Measurements from ENCODE around the gene MYADML2. TPM values are rescaled to one million over a fixed set of nuclear protein-coding genes. Genes with fewer than 3 reads are reported as not detected.

Gene MYADML2
- total and polyA plus RNA-seq, 4 donors = not detected

DNA sequence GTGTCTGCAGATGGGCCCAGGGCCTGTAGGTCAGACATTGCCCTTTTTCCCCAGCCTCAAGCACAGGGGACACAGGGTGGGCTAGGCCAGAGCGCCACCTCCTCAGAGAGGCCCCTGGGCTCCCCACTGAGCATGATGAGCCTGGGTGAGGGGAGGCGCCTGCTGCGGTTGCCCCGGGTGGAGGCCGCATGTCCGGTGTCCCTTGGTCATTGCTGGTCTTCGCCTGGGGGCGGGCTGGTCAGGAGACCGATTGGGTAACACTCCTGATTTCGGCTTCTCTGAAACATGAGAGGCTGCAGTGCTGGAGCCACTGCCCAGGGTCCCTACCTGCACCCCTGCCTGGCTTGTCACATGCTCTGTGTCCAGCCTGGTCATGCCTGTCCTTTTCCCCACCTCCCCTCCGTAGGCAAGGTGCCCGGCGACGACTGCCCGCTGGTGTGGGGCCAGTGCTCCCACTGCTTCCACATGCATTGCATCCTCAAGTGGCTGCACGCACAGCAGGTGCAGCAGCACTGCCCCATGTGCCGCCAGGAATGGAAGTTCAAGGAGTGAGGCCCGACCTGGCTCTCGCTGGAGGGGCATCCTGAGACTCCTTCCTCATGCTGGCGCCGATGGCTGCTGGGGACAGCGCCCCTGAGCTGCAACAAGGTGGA lies 47.4 kb downstream of the MYADML2 start:
- H3K4me3 ChIP-seq (ENCODE audit: low read length in 2 of 2) = no peak overlapping the region
- peaks cover 0 to 4% of the 10 kb centered on the region in 2 donors for H3K36me3 ChIP-seq (ENCODE audit: control insufficient read depth in 1 of 2, insufficient read depth in 2 of 2, low read length in 1 of 2)
- no peaks in the 10 kb centered on the region for H3K9me3 ChIP-seq (ENCODE audit: control insufficient read depth, low read length)
- no peak for DNase-seq
- no peak overlapping the region for H3K27ac ChIP-seq (ENCODE audit: low read depth in 1 of 2, low read length in 2 of 2)
- WGBS, 2 donors = 91 to 92% methylated on average over 22 of the region's 22 CpGs
- no peaks in the 10 kb centered on the region for H3K27me3 ChIP-seq (ENCODE audit: control insufficient read depth in 1 of 2, insufficient read depth in 2 of 2, low read length in 1 of 2)
- H3K4me1 ChIP-seq (ENCODE audit: control insufficient read depth in 1 of 2, insufficient read depth in 2 of 2, low read length in 2 of 2) = no peaks in the 10 kb centered on the region
- intact Hi-C loops (cut with DNase I) = no loop called here
- ATAC-seq (ENCODE audit: low FRiP score) = no peak

DNA sequence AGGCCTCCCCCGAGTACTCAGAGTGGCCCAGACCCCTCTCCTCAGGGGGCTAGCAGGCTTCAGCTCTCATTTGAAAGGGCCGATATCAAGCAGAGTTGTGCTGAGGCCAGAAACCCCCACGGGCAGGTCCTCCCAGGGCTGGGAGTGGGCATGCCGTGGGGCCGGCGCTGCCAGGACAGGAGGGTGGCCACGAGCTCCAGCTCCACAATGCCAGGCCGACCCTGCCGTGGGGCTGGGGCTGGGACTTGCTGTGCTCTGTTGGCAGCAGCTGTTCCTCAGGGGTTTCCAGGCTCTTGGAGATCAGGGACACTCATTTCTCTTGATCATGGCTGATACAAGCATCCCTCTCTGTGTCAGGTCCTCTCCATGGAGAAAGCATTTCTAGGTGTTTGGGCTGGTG lies 48.1 kb downstream of the MYADML2 start:
- H3K9me3 ChIP-seq (ENCODE audit: control insufficient read depth, low read length) = no peaks in the 10 kb centered on the region
- no peaks in the 10 kb centered on the region for H3K27me3 ChIP-seq (ENCODE audit: control insufficient read depth in 1 of 2, insufficient read depth in 2 of 2, low read length in 1 of 2)
- no peak overlapping the region for H3K4me3 ChIP-seq (ENCODE audit: low read length in 2 of 2)
- H3K4me1 ChIP-seq (ENCODE audit: control insufficient read depth in 1 of 2, insufficient read depth in 2 of 2, low read length in 2 of 2) = no peaks in the 10 kb centered on the region
- ATAC-seq (ENCODE audit: low FRiP score) (no peak), DNase-seq (no peak)
- no peak overlapping the region for H3K27ac ChIP-seq (ENCODE audit: low read depth in 1 of 2, low read length in 2 of 2)
- intact Hi-C loops (cut with DNase I) = no loop called here
- 89 to 90% methylated on average over 9 of the region's 9 CpGs for WGBS, 2 donors
- H3K36me3 ChIP-seq (ENCODE audit: control insufficient read depth in 1 of 2, insufficient read depth in 2 of 2, low read length in 1 of 2) = peaks cover 0 to 4% of the 10 kb centered on the region in 2 donors

DNA sequence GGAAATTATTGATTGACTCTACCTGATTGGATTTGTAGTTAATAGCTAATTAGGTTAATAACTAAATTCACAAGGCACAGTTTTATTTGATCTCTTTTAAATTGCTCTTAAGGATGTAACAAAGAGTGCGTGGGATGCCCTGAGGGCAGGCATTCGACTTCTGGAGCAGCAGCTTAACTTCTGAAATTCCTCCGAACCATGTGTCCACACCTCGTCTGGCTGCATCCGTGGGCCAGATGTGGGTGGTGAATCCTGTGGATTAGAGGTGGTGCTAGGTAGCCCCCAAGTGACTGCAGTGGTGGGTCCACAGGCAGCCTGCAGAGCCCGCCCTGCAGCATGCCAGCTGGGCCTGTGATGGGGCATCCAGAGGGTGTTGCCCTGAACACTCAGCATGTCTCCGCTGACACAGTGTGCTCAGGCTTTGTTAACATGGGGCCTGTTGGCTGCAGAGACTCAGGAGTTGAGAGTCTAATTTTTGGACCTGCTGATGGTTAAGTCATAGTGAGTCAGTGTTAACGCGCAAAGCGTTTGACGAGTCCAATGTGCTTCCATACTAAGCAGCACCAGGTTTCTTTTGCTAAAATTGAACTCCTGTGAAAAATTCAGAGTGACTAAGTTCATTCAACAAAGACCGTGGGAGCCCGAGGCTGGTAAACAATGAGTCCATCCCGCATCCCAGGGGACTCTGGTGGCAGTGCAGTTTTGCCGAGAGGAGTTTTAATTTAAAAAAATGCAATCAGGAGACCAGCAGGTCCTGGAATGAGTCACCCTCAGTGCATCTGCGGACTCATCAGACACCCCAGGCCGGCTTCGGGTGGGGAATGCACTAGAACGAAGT lies 48.8 kb downstream of the MYADML2 start:
- Histone ChIP-seq H3K4me3 (ENCODE audit: low read length in 2 of 2) (no peak overlapping the region), H3K27me3 (ENCODE audit: control insufficient read depth in 1 of 2, insufficient read depth in 2 of 2, low read length in 1 of 2) (no peaks in the 10 kb centered on the region), H3K9me3 (ENCODE audit: control insufficient read depth, low read length) (no peaks in the 10 kb centered on the region), H3K27ac (ENCODE audit: low read depth in 1 of 2, low read length in 2 of 2) (no peak overlapping the region), H3K4me1 (ENCODE audit: control insufficient read depth in 1 of 2, insufficient read depth in 2 of 2, low read length in 2 of 2) (no peaks in the 10 kb centered on the region), H3K36me3 (ENCODE audit: control insufficient read depth in 1 of 2, insufficient read depth in 2 of 2, low read length in 1 of 2) (peaks cover 0 to 4% of the 10 kb centered on the region in 2 donors)
- no peak for DNase-seq
- ATAC-seq (ENCODE audit: low FRiP score) = no peak
- 85 to 86% methylated on average over 19 of the region's 19 CpGs for WGBS, 2 donors
- intact Hi-C loops (cut with DNase I) = no loop called here

DNA sequence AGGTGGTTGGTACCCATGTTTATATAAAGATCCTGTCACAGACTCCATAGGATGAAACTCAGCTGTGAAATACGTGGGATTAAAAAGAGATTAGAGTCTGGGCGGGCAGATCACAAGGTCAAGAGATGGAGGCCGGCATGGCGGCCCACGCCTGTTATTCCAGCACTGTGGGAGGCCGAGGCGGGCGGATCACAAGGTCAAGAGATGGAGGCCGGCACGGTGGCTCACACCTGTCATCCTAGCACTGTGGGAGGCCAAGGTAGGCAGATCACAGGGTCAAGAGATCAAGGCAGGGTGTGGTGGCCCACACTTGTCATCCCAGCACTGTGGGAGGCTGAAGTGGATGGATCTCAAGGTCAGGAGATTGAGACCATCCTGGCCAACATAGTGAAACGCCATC lies 51.6 kb downstream of the MYADML2 start:
- DNase-seq (no peak), ATAC-seq (ENCODE audit: low FRiP score) (no peak)
- Histone ChIP-seq H3K9me3 (ENCODE audit: control insufficient read depth, low read length) (no peaks in the 10 kb centered on the region), H3K27ac (ENCODE audit: low read depth in 1 of 2, low read length in 2 of 2) (no peak overlapping the region), H3K4me1 (ENCODE audit: control insufficient read depth in 1 of 2, insufficient read depth in 2 of 2, low read length in 2 of 2) (no peaks in the 10 kb centered on the region), H3K4me3 (ENCODE audit: low read length in 2 of 2) (no peak overlapping the region), H3K36me3 (ENCODE audit: control insufficient read depth in 1 of 2, insufficient read depth in 2 of 2, low read length in 1 of 2) (peaks cover 0 to 4% of the 10 kb centered on the region in 2 donors), H3K27me3 (ENCODE audit: control insufficient read depth in 1 of 2, insufficient read depth in 2 of 2, low read length in 1 of 2) (no peaks in the 10 kb centered on the region)
- intact Hi-C loops (cut with DNase I) = no loop called here
- WGBS, 2 donors = 94 to 95% methylated on average over 11 of the region's 11 CpGs

DNA sequence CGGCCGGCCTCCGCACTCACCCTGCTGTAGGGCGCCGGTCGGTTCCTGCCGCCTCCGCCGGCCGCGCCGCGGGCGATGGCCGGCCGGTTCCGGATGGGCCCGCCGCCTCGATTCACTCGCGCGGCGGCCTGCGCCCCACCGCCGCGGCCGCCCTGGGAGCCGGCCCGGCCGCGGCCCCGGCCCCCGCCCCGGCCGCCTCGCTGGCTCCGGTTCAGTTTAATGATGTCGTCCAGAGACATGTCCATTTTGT lies 55.8 kb downstream of the MYADML2 start:
- H3K36me3 ChIP-seq (ENCODE audit: control insufficient read depth in 1 of 2, insufficient read depth in 2 of 2, low read length in 1 of 2) = peaks cover 0 to 7% of the 10 kb centered on the region in 2 donors
- no peak for DNase-seq
- H3K27me3 ChIP-seq (ENCODE audit: control insufficient read depth in 1 of 2, insufficient read depth in 2 of 2, low read length in 1 of 2) = no peaks in the 10 kb centered on the region
- no peak for ATAC-seq (ENCODE audit: low FRiP score)
- 0 to 1% methylated on average over 36 to 40 of the region's 40 CpGs for WGBS, 2 donors
- H3K27ac ChIP-seq (ENCODE audit: low read depth in 1 of 2, low read length in 2 of 2) = peak overlapping the region in 1 of 2 donors; percentile 69
- H3K4me3 ChIP-seq (ENCODE audit: low read length in 2 of 2) = peak overlapping the region; percentile 94 to 97
- intact Hi-C loops (cut with DNase I) = no loop called here
- no peaks in the 10 kb centered on the region for H3K4me1 ChIP-seq (ENCODE audit: control insufficient read depth in 1 of 2, insufficient read depth in 2 of 2, low read length in 2 of 2)
- no peaks in the 10 kb centered on the region for H3K9me3 ChIP-seq (ENCODE audit: control insufficient read depth, low read length)

DNA sequence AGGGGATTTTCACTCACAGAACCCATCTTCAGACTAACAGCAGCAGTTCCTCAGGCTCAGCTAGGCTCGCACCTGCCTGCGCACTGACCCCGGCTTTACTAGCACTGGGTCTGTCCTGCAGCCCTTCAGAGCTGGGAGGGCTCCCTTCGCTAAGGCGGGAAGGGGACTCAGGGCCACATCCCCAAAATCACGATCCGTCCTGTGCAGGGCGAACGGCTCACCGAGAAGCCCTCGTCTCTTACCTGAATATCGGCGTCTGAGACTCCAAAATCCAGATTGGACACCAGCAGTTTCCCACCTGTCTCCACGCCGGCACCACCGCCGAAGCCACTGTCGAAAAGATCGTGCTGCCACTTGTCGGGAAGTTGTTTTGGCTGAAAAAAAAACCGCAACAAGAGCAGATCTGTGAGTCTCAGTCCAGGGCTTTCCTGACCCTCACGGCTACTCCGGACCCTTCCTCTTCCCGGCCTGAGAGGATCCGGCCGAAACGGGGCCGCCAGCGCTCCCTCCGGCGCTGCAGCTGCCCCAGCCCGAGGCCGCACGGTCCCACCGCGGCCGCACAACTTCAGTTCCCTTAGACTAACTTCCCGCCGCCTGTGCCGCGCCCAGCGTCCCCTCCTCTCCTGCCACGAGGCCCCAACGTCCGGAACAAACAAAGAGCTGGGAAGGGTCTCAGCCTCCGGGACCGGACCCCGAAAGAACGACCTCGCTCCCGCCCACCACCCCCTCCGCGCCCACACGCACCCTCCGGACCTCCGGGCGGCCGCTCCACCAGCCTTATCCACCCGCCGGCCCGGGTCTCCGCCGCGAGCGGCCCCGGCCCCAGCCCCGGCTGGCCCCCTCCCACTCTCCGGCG lies 56.4 kb downstream of the MYADML2 start:
- Histone ChIP-seq H3K27ac (ENCODE audit: low read depth in 1 of 2, low read length in 2 of 2) (peak overlapping the region in 1 of 2 donors; percentile 69), H3K9me3 (ENCODE audit: control insufficient read depth, low read length) (no peaks in the 10 kb centered on the region), H3K4me3 (ENCODE audit: low read length in 2 of 2) (peak overlapping the region; percentile 94 to 97), H3K36me3 (ENCODE audit: control insufficient read depth in 1 of 2, insufficient read depth in 2 of 2, low read length in 1 of 2) (peaks cover 0 to 7% of the 10 kb centered on the region in 2 donors), H3K4me1 (ENCODE audit: control insufficient read depth in 1 of 2, insufficient read depth in 2 of 2, low read length in 2 of 2) (no peaks in the 10 kb centered on the region), H3K27me3 (ENCODE audit: control insufficient read depth in 1 of 2, insufficient read depth in 2 of 2, low read length in 1 of 2) (no peaks in the 10 kb centered on the region)
- WGBS, 2 donors = 9 to 10% methylated on average over 52 to 69 of the region's 69 CpGs
- intact Hi-C loops (cut with DNase I) = no loop called here
- DNase-seq (no peak), ATAC-seq (ENCODE audit: low FRiP score) (no peak)

Other genes starting within 250 kb of the MYADML2 start
- gene MRPL12, start 243.9 kb downstream of the MYADML2 start, total RNA-seq = 10 to 100 TPM; 21.1 to 27.1 TPM
- gene MRPL12, start 243.9 kb downstream of the MYADML2 start, polyA plus RNA-seq = 10 to 100 TPM; 40.1 to 57.7 TPM
- 1 to 10 TPM; 2.1 to 3.0 TPM for gene SLC25A10, start 234.9 kb downstream of the MYADML2 start, total RNA-seq
- gene SLC25A10, start 234.9 kb downstream of the MYADML2 start, polyA plus RNA-seq = 1 to 10 TPM; 2.9 to 6.4 TPM
- gene GCGR, start 143.1 kb downstream of the MYADML2 start, total RNA-seq = under 1 TPM; 0.39 to 0.63 TPM
- gene GCGR, start 143.1 kb downstream of the MYADML2 start, polyA plus RNA-seq = not detected
- 100 to 1,000 TPM in 1 of 2 donors, 10 to 100 TPM in 1; 93.5 to 105 TPM for gene MCRIP1, start 113.9 kb downstream of the MYADML2 start, total RNA-seq
- gene MCRIP1, start 113.9 kb downstream of the MYADML2 start, polyA plus RNA-seq = 100 to 1,000 TPM; 158 to 310 TPM
- not detected for gene PPP1R27, start 112.2 kb downstream of the MYADML2 start, total RNA-seq
- gene PPP1R27, start 112.2 kb downstream of the MYADML2 start, polyA plus RNA-seq = under 1 TPM in 1 of 2 donors, not detected in 1; 0.41 TPM
- gene P4HB, start 86.7 kb downstream of the MYADML2 start, total RNA-seq = 100 to 1,000 TPM; 407 to 436 TPM
- 100 to 1,000 TPM; 275 to 537 TPM for gene P4HB, start 86.7 kb downstream of the MYADML2 start, polyA plus RNA-seq
- 100 to 1,000 TPM; 303 to 422 TPM for gene ARHGDIA, start 75.9 kb downstream of the MYADML2 start, total RNA-seq
- gene ARHGDIA, start 75.9 kb downstream of the MYADML2 start, polyA plus RNA-seq = 100 to 1,000 TPM; 163 to 310 TPM
- gene ALYREF, start 55.6 kb downstream of the MYADML2 start, total RNA-seq = 10 to 100 TPM; 38.6 to 43.3 TPM
- gene ALYREF, start 55.6 kb downstream of the MYADML2 start, polyA plus RNA-seq = 10 to 100 TPM; 29.7 to 36.1 TPM
- gene ANAPC11, start 55.5 kb downstream of the MYADML2 start, total RNA-seq = 10 to 100 TPM; 65.6 to 80.1 TPM
- gene ANAPC11, start 55.5 kb downstream of the MYADML2 start, polyA plus RNA-seq = 100 to 1,000 TPM; 190 to 195 TPM
- 1 to 10 TPM in 1 of 2 donors, under 1 TPM in 1; 0.58 to 1.0 TPM for gene NPB, start 45.0 kb downstream of the MYADML2 start, total RNA-seq
- 1 to 10 TPM in 1 of 2 donors, not detected in 1; 2.4 TPM for gene NPB, start 45.0 kb downstream of the MYADML2 start, polyA plus RNA-seq
- gene PCYT2, start 35.8 kb downstream of the MYADML2 start, total RNA-seq = 10 to 100 TPM; 14.6 to 20.8 TPM
- 10 to 100 TPM; 30.1 to 33.2 TPM for gene PCYT2, start 35.8 kb downstream of the MYADML2 start, polyA plus RNA-seq
- 10 to 100 TPM; 18.6 to 21.6 TPM for gene SIRT7, start 29.1 kb downstream of the MYADML2 start, total RNA-seq
- gene SIRT7, start 29.1 kb downstream of the MYADML2 start, polyA plus RNA-seq = 10 to 100 TPM in 1 of 2 donors, 1 to 10 TPM in 1; 8.5 to 43.1 TPM
- gene MAFG, start 19.5 kb downstream of the MYADML2 start, total RNA-seq = 10 to 100 TPM; 29.4 to 38.6 TPM
- 10 to 100 TPM in 1 of 2 donors, 1 to 10 TPM in 1; 9.9 to 16.0 TPM for gene MAFG, start 19.5 kb downstream of the MYADML2 start, polyA plus RNA-seq
- 10 to 100 TPM in 1 of 2 donors, 1 to 10 TPM in 1; 9.4 to 23.4 TPM for gene PYCR1, start 9.9 kb downstream of the MYADML2 start, total RNA-seq
- 1 to 10 TPM; 4.3 to 6.4 TPM for gene PYCR1, start 9.9 kb downstream of the MYADML2 start, polyA plus RNA-seq
- under 1 TPM in 1 of 2 donors, not detected in 1; 0.60 TPM for gene NOTUM, start 14.0 kb upstream of the MYADML2 start, total RNA-seq
- 1 to 10 TPM in 1 of 2 donors, not detected in 1; 1.0 TPM for gene NOTUM, start 14.0 kb upstream of the MYADML2 start, polyA plus RNA-seq
- gene ASPSCR1, start 30.4 kb upstream of the MYADML2 start, total RNA-seq = 10 to 100 TPM; 30.3 to 30.5 TPM
- gene ASPSCR1, start 30.4 kb upstream of the MYADML2 start, polyA plus RNA-seq = 100 to 1,000 TPM in 1 of 2 donors, 10 to 100 TPM in 1; 15.0 to 108 TPM
- gene CENPX, start 75.6 kb upstream of the MYADML2 start, total RNA-seq = 10 to 100 TPM; 31.0 to 33.2 TPM
- 100 to 1,000 TPM; 109 TPM for gene CENPX, start 75.6 kb upstream of the MYADML2 start, polyA plus RNA-seq
- 1 to 10 TPM; 4.3 to 10.0 TPM for gene LRRC45, start 76.1 kb upstream of the MYADML2 start, total RNA-seq
- 10 to 100 TPM in 1 of 2 donors, 1 to 10 TPM in 1; 3.1 to 20.1 TPM for gene LRRC45, start 76.1 kb upstream of the MYADML2 start, polyA plus RNA-seq
- under 1 TPM in 1 of 2 donors, not detected in 1; 0.57 TPM for gene RAC3, start 84.4 kb upstream of the MYADML2 start, total RNA-seq
- gene RAC3, start 84.4 kb upstream of the MYADML2 start, polyA plus RNA-seq = 1 to 10 TPM in 1 of 2 donors, under 1 TPM in 1; 0.63 to 2.8 TPM
- gene DCXR, start 90.5 kb upstream of the MYADML2 start, total RNA-seq = 10 to 100 TPM; 34.9 to 62.2 TPM
- 10 to 100 TPM; 80.1 to 81.0 TPM for gene DCXR, start 90.5 kb upstream of the MYADML2 start, polyA plus RNA-seq
- gene RFNG, start 104.6 kb upstream of the MYADML2 start, total RNA-seq = 10 to 100 TPM; 28.2 to 34.0 TPM
- gene RFNG, start 104.6 kb upstream of the MYADML2 start, polyA plus RNA-seq = 10 to 100 TPM; 28.3 to 73.0 TPM
- 10 to 100 TPM; 46.9 to 60.7 TPM for gene GPS1, start 104.7 kb upstream of the MYADML2 start, total RNA-seq
- 100 to 1,000 TPM in 1 of 2 donors, 10 to 100 TPM in 1; 47.6 to 171 TPM for gene GPS1, start 104.7 kb upstream of the MYADML2 start, polyA plus RNA-seq
- 10 to 100 TPM; 47.0 to 61.1 TPM for gene DUS1L, start 118.6 kb upstream of the MYADML2 start, total RNA-seq
- 100 to 1,000 TPM in 1 of 2 donors, 10 to 100 TPM in 1; 43.7 to 143 TPM for gene DUS1L, start 118.6 kb upstream of the MYADML2 start, polyA plus RNA-seq
- gene FASN, start 151.0 kb upstream of the MYADML2 start, total RNA-seq = 10 to 100 TPM; 42.2 to 64.0 TPM
- 10 to 100 TPM in 1 of 2 donors, 1 to 10 TPM in 1; 4.3 to 10.4 TPM for gene FASN, start 151.0 kb upstream of the MYADML2 start, polyA plus RNA-seq